ENCODE measurements around the gene RSPH6A.

The RSPH6A gene

DNA sequence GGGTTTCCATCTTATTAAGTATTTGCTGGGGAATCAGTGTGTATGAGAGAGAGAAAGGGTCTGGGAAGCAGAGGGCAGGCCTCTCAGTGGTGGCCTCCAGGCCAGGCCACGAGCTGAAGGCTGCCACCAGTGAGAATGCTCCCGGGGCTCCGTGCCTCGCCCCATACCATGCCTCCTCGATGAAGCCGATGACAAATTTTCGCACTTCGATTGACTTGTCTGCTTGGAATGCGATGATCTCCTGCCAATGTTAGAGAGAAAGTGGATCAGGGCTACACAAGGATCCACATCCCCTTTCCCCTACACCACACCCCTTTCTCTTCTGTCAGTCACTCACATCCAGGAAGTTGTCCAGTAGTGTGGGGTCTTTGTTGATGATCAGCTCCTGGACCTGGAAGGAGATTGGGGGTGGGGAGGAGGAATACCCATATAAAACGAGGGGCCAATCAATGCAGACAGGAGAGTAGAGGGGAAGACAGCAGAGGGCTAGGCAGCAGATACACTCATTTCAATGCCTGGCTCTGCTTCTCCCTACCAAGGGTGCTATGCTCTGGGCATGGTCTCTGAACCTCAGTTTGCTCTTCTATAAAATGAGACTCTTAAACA, 37.1 kb upstream of the RSPH6A start:
- Histone ChIP-seq H3K4me1 (ENCODE audit: control insufficient read depth, insufficient read depth, low read length) (no peaks in the 10 kb centered on the region), H3K27ac (ENCODE audit: low read length) (no peak overlapping the region), H3K9ac (ENCODE audit: low read length in 2 of 2) (no peak overlapping the region), H3K4me3 (ENCODE audit: low read length in 2 of 2) (no peak overlapping the region), H3K9me3 (ENCODE audit: control insufficient read depth in 2 of 2, low read length in 2 of 2) (no peaks in the 10 kb centered on the region), H3K36me3 (ENCODE audit: control insufficient read depth in 2 of 2, insufficient read depth in 2 of 2, low read length in 2 of 2) (peaks cover 56 to 57% of the 10 kb centered on the region in 2 donors), H3K27me3 (ENCODE audit: control insufficient read depth in 1 of 2, insufficient read depth in 2 of 2, low read length in 2 of 2) (no peaks in the 10 kb centered on the region)

GRCh38 chr19:45848922-45849321, 33.8 kb upstream of the RSPH6A start:
- H3K4me1 ChIP-seq (ENCODE audit: control insufficient read depth, insufficient read depth, low read length): no peaks in the 10 kb centered on the region
- H3K4me3 ChIP-seq (ENCODE audit: low read length in 2 of 2): no peak overlapping the region
- H3K9ac ChIP-seq (ENCODE audit: low read length in 2 of 2): no peak overlapping the region
- peaks cover 60 to 63% of the 10 kb centered on the region in 2 donors for H3K36me3 ChIP-seq (ENCODE audit: control insufficient read depth in 2 of 2, insufficient read depth in 2 of 2, low read length in 2 of 2)
- H3K27me3 ChIP-seq (ENCODE audit: control insufficient read depth in 1 of 2, insufficient read depth in 2 of 2, low read length in 2 of 2): no peaks in the 10 kb centered on the region
- no peak overlapping the region for H3K27ac ChIP-seq (ENCODE audit: low read length)
- no peaks in the 10 kb centered on the region for H3K9me3 ChIP-seq (ENCODE audit: control insufficient read depth in 2 of 2, low read length in 2 of 2)

- Histone ChIP-seq H3K27ac (ENCODE audit: low read length) (no peak overlapping the region), H3K4me3 (ENCODE audit: low read length in 2 of 2) (no peak overlapping the region), H3K27me3 (ENCODE audit: control insufficient read depth in 1 of 2, insufficient read depth in 2 of 2, low read length in 2 of 2) (no peaks in the 10 kb centered on the region), H3K9ac (ENCODE audit: low read length in 2 of 2) (no peak overlapping the region), H3K4me1 (ENCODE audit: control insufficient read depth, insufficient read depth, low read length) (no peaks in the 10 kb centered on the region), H3K9me3 (ENCODE audit: control insufficient read depth in 2 of 2, low read length in 2 of 2) (no peaks in the 10 kb centered on the region), H3K36me3 (ENCODE audit: control insufficient read depth in 2 of 2, insufficient read depth in 2 of 2, low read length in 2 of 2) (peaks cover 65 to 68% of the 10 kb centered on the region in 2 donors)
Observed at GRCh38 chr19:45847663-45848062, 32.6 kb upstream of the RSPH6A start.

GRCh38 chr19:45842198-45842597, 27.1 kb upstream of the RSPH6A start:
- no peak overlapping the region for H3K27ac ChIP-seq (ENCODE audit: low read length)
- no peaks in the 10 kb centered on the region for H3K4me1 ChIP-seq (ENCODE audit: control insufficient read depth, insufficient read depth, low read length)
- H3K4me3 ChIP-seq (ENCODE audit: low read length in 2 of 2): no peak overlapping the region
- no peaks in the 10 kb centered on the region for H3K9me3 ChIP-seq (ENCODE audit: control insufficient read depth in 2 of 2, low read length in 2 of 2)
- H3K36me3 ChIP-seq (ENCODE audit: control insufficient read depth in 2 of 2, insufficient read depth in 2 of 2, low read length in 2 of 2): peaks cover 51 to 56% of the 10 kb centered on the region in 2 donors
- no peak overlapping the region for H3K9ac ChIP-seq (ENCODE audit: low read length in 2 of 2)
- H3K27me3 ChIP-seq (ENCODE audit: control insufficient read depth in 1 of 2, insufficient read depth in 2 of 2, low read length in 2 of 2): no peaks in the 10 kb centered on the region

- Histone ChIP-seq H3K4me1 (ENCODE audit: control insufficient read depth, insufficient read depth, low read length) (no peaks in the 10 kb centered on the region), H3K27ac (ENCODE audit: low read length) (no peak overlapping the region), H3K9me3 (ENCODE audit: control insufficient read depth in 2 of 2, low read length in 2 of 2) (no peaks in the 10 kb centered on the region), H3K27me3 (ENCODE audit: control insufficient read depth in 1 of 2, insufficient read depth in 2 of 2, low read length in 2 of 2) (no peaks in the 10 kb centered on the region), H3K36me3 (ENCODE audit: control insufficient read depth in 2 of 2, insufficient read depth in 2 of 2, low read length in 2 of 2) (peaks cover 52 to 58% of the 10 kb centered on the region in 2 donors), H3K9ac (ENCODE audit: low read length in 2 of 2) (no peak overlapping the region), H3K4me3 (ENCODE audit: low read length in 2 of 2) (no peak overlapping the region)
Observed at GRCh38 chr19:45834970-45835369, 19.9 kb upstream of the RSPH6A start.

- Histone ChIP-seq H3K27ac (ENCODE audit: low read length) (no peak overlapping the region), H3K9me3 (ENCODE audit: control insufficient read depth in 2 of 2, low read length in 2 of 2) (no peaks in the 10 kb centered on the region), H3K36me3 (ENCODE audit: control insufficient read depth in 2 of 2, insufficient read depth in 2 of 2, low read length in 2 of 2) (peaks cover 61 to 68% of the 10 kb centered on the region in 2 donors), H3K4me1 (ENCODE audit: control insufficient read depth, insufficient read depth, low read length) (peaks cover 2% of the 10 kb centered on the region), H3K27me3 (ENCODE audit: control insufficient read depth in 1 of 2, insufficient read depth in 2 of 2, low read length in 2 of 2) (no peaks in the 10 kb centered on the region), H3K4me3 (ENCODE audit: low read length in 2 of 2) (no peak overlapping the region), H3K9ac (ENCODE audit: low read length in 2 of 2) (no peak overlapping the region)
Observed at GRCh38 chr19:45828945-45829344, 13.8 kb upstream of the RSPH6A start.

DNA sequence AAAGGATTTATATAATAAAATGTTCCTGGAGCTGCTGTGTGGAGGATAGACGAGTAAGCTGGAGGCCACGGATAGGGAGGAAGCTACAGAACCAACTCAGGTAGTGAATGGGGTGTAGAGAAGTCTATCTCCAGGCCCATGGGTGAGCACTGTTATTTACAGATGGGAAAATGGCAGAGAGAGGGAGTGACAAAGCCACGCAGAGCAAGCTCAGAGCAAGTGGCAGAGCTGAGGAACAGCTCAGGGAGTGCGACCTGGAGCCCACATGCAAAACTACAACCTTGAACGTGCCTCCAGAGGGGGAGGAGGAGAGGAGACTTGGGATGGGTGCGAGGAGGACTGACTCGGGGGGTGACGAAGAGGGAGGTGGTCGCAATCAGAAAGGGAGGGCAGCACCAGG, 13.4 kb upstream of the RSPH6A start:
- Histone ChIP-seq H3K9ac (ENCODE audit: low read length in 2 of 2) (no peak overlapping the region), H3K4me3 (ENCODE audit: low read length in 2 of 2) (no peak overlapping the region), H3K9me3 (ENCODE audit: control insufficient read depth in 2 of 2, low read length in 2 of 2) (no peaks in the 10 kb centered on the region), H3K27ac (ENCODE audit: low read length) (no peak overlapping the region), H3K4me1 (ENCODE audit: control insufficient read depth, insufficient read depth, low read length) (peaks cover 2% of the 10 kb centered on the region), H3K27me3 (ENCODE audit: control insufficient read depth in 1 of 2, insufficient read depth in 2 of 2, low read length in 2 of 2) (no peaks in the 10 kb centered on the region), H3K36me3 (ENCODE audit: control insufficient read depth in 2 of 2, insufficient read depth in 2 of 2, low read length in 2 of 2) (peaks cover 63 to 68% of the 10 kb centered on the region in 2 donors)

- no peaks in the 10 kb centered on the region for H3K27me3 ChIP-seq (ENCODE audit: control insufficient read depth in 1 of 2, insufficient read depth in 2 of 2, low read length in 2 of 2)
Observed at GRCh38 chr19:45827459-45828093, 12.5 kb upstream of the RSPH6A start.

GRCh38 chr19:45826934-45827333, 11.8 kb upstream of the RSPH6A start:
- Histone ChIP-seq H3K27me3 (ENCODE audit: control insufficient read depth in 1 of 2, insufficient read depth in 2 of 2, low read length in 2 of 2) (no peaks in the 10 kb centered on the region), H3K9me3 (ENCODE audit: control insufficient read depth in 2 of 2, low read length in 2 of 2) (no peaks in the 10 kb centered on the region), H3K27ac (ENCODE audit: low read length) (no peak overlapping the region), H3K9ac (ENCODE audit: low read length in 2 of 2) (no peak overlapping the region), H3K4me3 (ENCODE audit: low read length in 2 of 2) (no peak overlapping the region), H3K36me3 (ENCODE audit: control insufficient read depth in 2 of 2, insufficient read depth in 2 of 2, low read length in 2 of 2) (peaks cover 63 to 72% of the 10 kb centered on the region in 2 donors), H3K4me1 (ENCODE audit: control insufficient read depth, insufficient read depth, low read length) (peaks cover 2% of the 10 kb centered on the region)

More at GRCh38 chr19:45827459-45828093, 12.5 kb upstream of the RSPH6A start:
- no peak overlapping the region for H3K9ac ChIP-seq (ENCODE audit: low read length in 2 of 2)
- peaks cover 2% of the 10 kb centered on the region for H3K4me1 ChIP-seq (ENCODE audit: control insufficient read depth, insufficient read depth, low read length)
- H3K27ac ChIP-seq (ENCODE audit: low read length): no peak overlapping the region
- H3K9me3 ChIP-seq (ENCODE audit: control insufficient read depth in 2 of 2, low read length in 2 of 2): no peaks in the 10 kb centered on the region
- no peak overlapping the region for H3K4me3 ChIP-seq (ENCODE audit: low read length in 2 of 2)
- H3K36me3 ChIP-seq (ENCODE audit: control insufficient read depth in 2 of 2, insufficient read depth in 2 of 2, low read length in 2 of 2): peaks cover 69 to 75% of the 10 kb centered on the region in 2 donors

GRCh38 chr19:45825917-45826893, 11.1 kb upstream of the RSPH6A start:
- Histone ChIP-seq H3K9ac (ENCODE audit: low read length in 2 of 2) (no peak overlapping the region), H3K27me3 (ENCODE audit: control insufficient read depth in 1 of 2, insufficient read depth in 2 of 2, low read length in 2 of 2) (no peaks in the 10 kb centered on the region), H3K4me3 (ENCODE audit: low read length in 2 of 2) (no peak overlapping the region), H3K9me3 (ENCODE audit: control insufficient read depth in 2 of 2, low read length in 2 of 2) (no peaks in the 10 kb centered on the region), H3K27ac (ENCODE audit: low read length) (no peak overlapping the region), H3K4me1 (ENCODE audit: control insufficient read depth, insufficient read depth, low read length) (peaks cover 2% of the 10 kb centered on the region), H3K36me3 (ENCODE audit: control insufficient read depth in 2 of 2, insufficient read depth in 2 of 2, low read length in 2 of 2) (peaks cover 58 to 70% of the 10 kb centered on the region in 2 donors)

Data from stomach smooth muscle (tissue), 2 donors.